Hindlimb muscle (tissue), 1 donor: ENCODE measurements around the gene OPN3. TPM values are rescaled to one million over a fixed set of nuclear protein-coding genes. Genes with fewer than 3 reads are reported as not detected.

Experiments
- DNase-seq: peaks from one replicate; pipeline ENCODE4 v3.0.0-alpha.2; 2013
- polyA plus RNA-seq: library from polyadenylated mRNA; unstranded; fragments of 120-200 nt; gene quantifications from one replicate; pipeline ENCODE4 v1.2.1, GENCODE V29; 2013; ENCODE audit not compliant: insufficient read length

The OPN3 gene
- polyA plus RNA-seq, 1 donor: 27.0 TPM

DNA sequence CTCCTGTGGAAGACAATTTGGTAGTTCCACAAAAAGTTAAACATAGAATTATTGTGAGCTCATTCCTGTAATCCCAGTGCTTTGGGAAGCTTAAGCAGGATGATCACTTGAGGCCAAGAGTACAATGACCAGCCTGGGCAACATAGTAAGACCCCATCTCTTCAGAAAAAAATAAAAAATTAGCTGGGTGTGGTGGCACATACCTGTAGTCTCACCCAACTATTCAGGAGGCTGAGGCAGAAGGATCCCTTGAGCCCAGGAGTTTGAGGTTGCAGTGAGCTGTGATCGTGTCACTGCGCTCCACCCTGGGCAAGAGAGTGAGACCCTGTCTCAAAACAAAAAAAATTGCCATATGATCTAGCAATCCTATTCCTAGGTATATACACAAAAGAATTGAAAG lies 4.1 kb upstream of the OPN3 start:
- DNase-seq: no peak

- no peak for DNase-seq
These were observed 2.4 kb upstream of the OPN3 start for GRCh38 chr1:241642593-241642944.

DNA sequence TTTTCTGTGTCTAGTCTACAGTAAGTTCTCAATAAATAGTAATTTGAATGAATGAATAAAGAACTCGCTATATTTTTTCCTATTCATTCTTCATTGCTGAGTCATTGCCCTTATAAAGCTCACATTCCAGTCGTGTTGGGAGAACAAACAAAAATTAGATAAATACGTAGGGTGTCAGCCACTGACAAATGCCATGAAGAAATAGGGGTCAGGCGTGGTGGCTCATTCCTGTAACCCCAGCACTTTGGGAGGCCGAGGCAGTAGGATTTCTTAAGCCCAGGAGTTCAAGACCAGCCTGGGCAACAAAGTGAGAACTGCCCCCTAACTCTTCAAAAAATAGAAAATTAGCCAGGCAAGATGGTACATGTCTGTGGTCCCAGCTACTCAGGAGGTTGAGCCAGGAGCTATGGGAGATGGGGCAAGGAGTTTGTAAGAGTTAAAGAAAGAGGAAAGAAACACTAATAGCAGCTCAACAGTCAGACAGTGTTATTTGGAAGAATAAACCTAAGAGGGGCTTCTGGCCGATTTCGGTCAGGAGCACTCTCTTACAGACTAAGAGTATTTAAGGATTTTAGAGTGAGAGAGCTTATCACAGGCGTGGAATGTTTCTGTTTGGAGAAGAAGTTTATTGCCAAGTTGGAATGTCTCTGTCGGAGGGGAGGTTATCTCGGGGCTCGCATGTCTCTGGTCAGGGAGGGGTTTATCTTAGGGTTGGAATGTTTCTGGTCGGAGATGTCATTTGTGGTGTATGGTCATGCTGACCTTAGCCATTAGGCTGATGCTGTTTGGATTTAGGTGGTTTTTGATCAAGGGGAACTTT lies 1.8 kb upstream of the OPN3 start:
- no peak for DNase-seq

DNA sequence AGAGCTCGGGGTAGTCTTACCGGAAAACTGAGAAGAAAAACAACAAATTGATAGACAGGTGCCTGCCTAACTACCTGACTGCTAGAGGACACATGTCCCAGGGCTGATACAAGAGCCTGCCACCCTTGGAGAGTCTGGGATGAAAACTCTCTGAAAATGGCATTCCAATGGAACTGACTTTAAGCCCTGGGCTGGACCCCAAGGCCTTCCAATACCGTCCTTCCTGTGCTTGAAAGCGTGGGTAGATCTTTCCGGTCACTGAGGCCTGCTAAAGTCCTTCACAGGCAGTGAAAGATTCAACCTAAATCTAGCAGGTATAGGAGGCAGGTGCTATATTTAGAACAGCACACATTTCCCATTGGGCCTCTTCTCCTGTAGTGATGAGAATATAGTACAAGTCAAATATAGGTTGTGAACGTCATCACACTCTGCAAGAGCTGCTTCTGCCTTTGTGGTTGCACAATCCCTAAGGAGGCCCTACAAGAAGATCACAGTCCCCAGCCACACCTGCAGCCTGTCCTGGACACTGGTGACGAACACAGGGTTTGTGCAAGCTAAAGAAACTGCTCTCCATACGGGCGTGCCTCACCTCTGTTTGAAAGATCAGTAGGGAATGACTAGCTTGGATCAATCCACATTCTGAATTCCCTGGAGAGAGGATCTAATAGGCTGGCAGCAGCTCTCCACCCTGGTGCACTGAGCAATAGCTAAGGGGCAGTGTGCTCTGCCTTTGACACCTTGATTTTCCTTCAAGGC lies 876 bp upstream of the OPN3 start:
- DNase-seq: no peak

DNA sequence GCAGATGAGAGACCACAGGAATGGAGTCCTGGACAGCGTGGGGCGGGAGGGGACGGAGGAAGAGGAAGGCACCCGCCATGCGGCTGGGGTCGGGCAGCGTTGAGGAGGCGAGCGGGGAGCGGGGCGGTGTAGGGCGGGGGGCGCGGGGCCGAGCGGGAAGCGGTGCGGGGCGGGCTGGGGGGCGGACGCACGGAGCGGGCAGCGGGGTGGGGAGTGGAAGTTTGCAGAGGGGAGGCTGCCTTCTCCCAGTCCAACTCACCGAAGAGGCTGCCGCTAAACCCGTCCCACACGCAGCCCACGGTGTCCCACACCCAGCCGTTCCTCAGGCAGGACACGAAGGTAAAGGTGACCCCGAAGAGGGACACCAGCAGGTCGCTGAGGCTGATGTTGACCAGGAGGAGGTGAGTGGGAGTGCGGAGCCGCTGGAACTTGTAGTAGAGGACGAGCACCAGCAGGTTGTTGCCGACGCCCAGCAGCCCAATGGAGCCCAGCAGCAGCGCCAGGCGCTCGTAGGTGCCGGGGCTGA lies 483 bp downstream of the OPN3 start:
- peak; percentile 15 for DNase-seq

DNA sequence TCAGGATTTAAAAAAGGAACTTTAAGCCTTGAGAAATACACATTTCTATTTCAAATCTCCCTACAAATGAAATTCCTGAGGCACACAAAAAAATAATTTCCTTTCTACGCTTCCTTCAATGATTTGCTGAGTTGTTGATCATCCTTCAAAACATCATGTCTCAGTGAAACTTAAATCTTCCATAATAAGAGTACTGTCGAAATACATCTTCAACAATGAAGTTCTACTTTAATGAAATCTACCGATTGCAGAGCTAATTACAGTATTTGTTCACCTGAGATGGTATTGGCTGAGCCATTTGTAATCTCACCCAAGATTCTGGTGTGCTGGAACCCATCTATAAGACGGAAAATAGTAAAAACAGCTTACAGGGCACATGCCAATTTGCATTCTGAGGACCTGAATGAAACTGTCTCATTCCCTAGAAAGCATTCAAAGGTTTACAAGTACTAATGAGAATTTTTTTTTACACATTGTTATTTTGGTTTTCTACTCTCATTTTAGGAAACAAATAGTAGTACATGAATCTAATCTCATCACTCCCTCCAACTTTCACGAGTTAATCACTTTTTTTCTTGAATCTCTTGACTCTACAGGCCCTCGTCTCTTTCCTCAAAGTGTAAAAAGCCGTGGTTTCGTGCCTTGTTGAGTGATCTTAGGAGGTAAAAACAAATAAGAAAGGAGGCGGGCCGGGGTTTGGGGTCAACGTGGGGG lies 1.1 kb downstream of the OPN3 start:
- no peak for DNase-seq

DNA sequence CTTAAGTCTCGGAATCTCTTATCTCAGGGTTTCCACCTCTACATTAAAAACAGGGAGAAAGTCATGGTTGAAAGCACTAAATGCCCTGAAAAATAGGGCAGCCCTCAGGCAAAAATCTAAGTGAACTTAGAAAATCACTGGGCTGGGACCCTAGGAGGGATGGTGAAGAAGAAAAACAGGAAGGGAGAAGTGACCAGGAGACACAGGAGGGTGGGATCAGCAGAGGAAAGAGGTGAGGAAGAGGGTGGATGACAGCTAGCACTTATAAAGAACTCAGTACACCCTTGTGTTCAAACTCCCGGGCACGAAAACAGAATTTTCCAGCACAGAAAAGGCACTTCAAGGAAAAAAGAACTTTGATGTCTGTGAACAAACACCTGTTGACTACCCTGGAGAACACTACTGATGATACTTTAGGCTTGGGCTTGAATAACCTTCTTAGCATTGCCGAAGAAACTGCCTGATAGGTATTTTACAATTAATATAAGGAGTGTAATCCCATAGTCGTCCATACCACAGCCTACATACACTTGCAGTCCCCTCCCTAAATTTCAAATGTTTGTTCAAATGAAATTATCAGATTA lies 2.0 kb downstream of the OPN3 start:
- DNase-seq: no peak

DNA sequence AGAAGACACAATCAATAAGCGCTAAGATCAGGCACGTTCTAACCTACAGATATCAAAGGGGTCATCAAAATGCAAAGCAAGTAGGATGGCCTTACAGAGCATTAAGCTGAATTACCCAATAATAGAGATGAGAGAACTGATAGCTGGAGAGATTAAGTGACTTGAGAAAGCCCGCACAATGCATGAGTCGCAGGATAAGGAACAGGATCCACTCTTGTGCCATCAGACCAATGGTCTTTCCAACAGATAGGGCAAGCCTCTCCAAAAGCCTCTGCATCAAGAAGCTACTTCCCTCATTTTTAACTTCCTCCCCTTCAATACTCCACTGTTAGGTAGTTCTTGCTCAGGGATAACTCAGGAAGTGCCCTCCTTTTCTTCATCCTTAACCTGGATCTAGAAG lies 2.6 kb downstream of the OPN3 start:
- no peak for DNase-seq

- DNase-seq: no peak
These were observed 3.1 kb downstream of the OPN3 start for GRCh38 chr1:241637046-241637590.

DNA sequence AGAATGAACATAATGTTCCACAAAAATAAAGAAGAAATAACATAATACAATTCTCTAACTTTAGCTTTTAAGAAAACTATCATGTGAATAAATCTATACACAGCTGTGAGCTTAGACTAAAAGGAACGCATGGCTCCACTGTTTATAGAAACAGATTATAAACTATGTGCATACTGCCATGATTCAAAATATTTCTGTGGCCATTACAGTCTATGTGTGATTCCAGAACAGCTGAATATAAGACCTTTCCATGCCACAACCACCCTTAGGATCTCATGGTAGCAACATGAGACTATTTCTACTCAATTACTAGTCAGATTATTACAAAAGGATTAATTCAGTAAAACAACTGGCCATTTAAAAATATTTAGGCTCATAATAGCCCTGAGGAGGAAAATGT lies 3.9 kb downstream of the OPN3 start:
- DNase-seq: no peak

DNA sequence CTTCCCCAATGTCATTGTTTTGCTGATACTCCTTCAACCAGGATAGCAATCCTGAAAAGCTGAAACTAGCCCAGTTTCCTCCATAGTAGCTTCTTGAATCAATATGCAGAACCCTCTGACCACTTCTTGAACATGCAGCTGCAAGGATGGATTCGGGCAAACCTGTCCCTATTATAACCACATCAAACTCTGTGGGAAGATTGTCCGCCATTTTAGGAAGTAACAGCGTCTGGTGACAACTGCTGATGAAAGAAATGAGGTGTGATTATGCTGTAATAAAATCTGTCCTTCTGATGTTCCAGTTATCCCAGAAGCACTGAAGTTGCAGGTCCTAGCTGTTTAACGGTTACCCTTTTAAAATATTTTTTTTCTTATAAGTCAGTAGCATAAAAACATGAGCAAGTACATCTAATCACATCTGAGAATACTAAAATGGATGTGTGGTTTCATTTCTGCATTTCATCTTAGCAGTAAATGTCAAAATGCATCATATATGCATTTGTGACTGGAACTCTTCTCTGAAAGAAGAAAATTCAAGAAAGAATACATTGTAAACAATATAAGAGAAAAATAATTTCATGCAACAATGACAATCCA lies 4.5 kb downstream of the OPN3 start:
- no peak for DNase-seq

- no peak for DNase-seq
These were observed 7.2 kb downstream of the OPN3 start for GRCh38 chr1:241632987-241633386.

GRCh38 chr1:241631674-241632073 lies 8.5 kb downstream of the OPN3 start:
- DNase-seq: no peak

- no peak for DNase-seq
These were observed 9.3 kb downstream of the OPN3 start for GRCh38 chr1:241630899-241631298.

GRCh38 chr1:241630476-241630875 lies 9.7 kb downstream of the OPN3 start:
- no peak for DNase-seq

DNA sequence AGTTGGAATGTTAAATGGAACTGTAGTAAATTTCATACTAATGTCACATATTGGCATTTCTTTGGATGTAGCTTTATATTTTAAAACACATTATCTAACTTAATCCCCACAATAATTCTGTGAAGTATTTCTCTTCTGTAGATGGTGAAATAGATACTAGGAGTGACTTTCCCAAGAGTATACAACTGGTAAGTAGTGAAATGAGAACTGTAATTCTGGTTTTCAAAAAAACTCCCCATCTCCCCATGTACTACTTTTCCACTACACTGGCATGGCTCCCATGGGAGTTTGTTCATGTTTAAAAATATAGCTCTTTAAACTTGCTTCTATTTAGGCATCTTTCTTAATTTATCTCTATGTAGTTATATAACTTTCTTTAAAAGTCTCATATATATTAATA lies 10.2 kb downstream of the OPN3 start:
- no peak for DNase-seq

GRCh38 chr1:241627453-241628259 lies 12.5 kb downstream of the OPN3 start:
- no peak for DNase-seq

- DNase-seq: no peak
These were observed 15.2 kb downstream of the OPN3 start for GRCh38 chr1:241624935-241625334.

GRCh38 chr1:241622669-241623068 lies 17.5 kb downstream of the OPN3 start:
- DNase-seq: no peak

GRCh38 chr1:241617426-241617825 lies 22.7 kb downstream of the OPN3 start:
- no peak for DNase-seq
